GM10266 (cell line): Measurements from ENCODE around the gene TPPP2.
A peak's percentile ranks its signal among the peaks of the same experiment; 100 is the strongest.

Experiments used
- DNase-seq: peaks from one replicate; pipeline ENCODE4 v3.0.0; 2012; ENCODE audit errors: extremely low spot score
- CTCF ChIP-seq: IDR thresholded peaks from 2 replicates; pipeline ENCODE4 v1.5.1; 2012; ENCODE audit warnings: mild to moderate bottlenecking, low read depth; ENCODE audit not compliant: control insufficient read depth, insufficient read depth; ENCODE audit errors: missing control alignments

TPPP2 gene

GRCh38 chr14:21023174-21023573 lies 6.8 kb upstream of the TPPP2 start:
- DNase-seq = no peak
- no peak for TF ChIP-seq CTCF

- TF ChIP-seq CTCF = no peak
- no peak for DNase-seq
Observed at GRCh38 chr14:21023817-21024584, 6.0 kb upstream of the TPPP2 start.

- DNase-seq = peak; percentile 75
- TF ChIP-seq CTCF = no peak
Observed at GRCh38 chr14:21024585-21025370, 5.2 kb upstream of the TPPP2 start, which contains the start of gene NDRG2. Gene NDRG2 (minus strand): TSS chr14:21025061. CDS start chr14:21023315, 1,746 bp downstream.

- TF ChIP-seq CTCF = no peak
- no peak for DNase-seq
Observed at GRCh38 chr14:21025371-21026273, 4.4 kb upstream of the TPPP2 start.

- TF ChIP-seq CTCF = no peak
- no peak for DNase-seq
Observed at GRCh38 chr14:21026274-21026987, 3.6 kb upstream of the TPPP2 start.

- no peak for DNase-seq
- TF ChIP-seq CTCF = no peak
Observed at GRCh38 chr14:21026988-21027315, 3.1 kb upstream of the TPPP2 start.
